Measurements from ENCODE around the gene RPF1.
"Not testable (repeated sequence)": the region's sequence is repeated elsewhere in the genome, so short reads cannot be mapped to it uniquely, and the experiment has no call there.

Gene RPF1, protein sequence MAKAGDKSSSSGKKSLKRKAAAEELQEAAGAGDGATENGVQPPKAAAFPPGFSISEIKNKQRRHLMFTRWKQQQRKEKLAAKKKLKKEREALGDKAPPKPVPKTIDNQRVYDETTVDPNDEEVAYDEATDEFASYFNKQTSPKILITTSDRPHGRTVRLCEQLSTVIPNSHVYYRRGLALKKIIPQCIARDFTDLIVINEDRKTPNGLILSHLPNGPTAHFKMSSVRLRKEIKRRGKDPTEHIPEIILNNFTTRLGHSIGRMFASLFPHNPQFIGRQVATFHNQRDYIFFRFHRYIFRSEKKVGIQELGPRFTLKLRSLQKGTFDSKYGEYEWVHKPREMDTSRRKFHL

DNA sequence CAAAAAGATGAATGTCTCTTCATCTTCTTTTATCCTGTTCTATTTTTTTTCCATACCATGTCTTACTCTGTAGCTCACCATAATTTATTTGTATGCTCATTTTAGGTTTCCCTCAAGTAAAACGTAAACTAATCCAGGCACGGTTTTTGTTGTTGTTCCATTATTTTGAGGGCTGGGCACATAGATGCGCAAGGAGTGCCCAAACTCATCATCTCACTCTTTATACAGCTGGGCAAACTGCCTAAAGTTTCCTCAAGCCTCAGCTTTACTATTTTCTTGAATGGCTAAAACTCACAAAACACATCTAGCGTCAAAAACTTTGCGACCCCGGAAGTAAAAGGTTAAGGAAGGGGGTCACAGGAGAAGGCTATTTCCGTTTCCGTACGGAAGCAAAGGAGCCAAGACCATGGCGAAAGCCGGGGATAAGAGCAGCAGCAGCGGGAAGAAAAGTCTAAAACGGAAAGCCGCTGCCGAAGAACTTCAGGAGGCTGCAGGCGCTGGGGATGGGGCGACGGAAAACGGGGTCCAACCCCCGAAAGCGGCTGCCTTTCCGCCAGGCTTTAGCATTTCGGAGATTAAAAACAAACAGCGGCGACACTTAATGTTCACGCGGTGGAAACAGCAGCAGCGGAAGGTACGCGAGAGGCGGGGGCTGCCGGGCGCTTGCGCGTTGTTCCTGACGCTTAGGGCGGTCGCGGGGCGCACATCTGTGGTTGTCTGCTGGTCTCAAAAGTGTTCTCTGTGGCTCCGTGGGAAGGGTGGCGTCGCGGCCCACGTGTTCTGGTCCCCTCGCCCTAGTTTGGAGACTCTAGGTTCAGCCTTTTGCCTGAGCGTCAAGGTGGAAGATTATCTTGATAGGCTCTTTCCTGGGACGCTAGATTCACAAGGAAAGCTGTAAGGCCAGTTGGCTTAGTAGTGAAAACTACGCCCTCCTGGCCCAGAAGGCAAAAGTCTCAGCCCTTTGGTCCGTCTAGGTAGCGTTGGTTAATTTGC, at the start of gene RPF1:
RPF1 (plus strand) TSS at position 391 of the 993 bp plus-strand sequence; CDS start at position 407, 16 bp downstream.
- peak; percentile 80 to 81 for DNase-seq

DNA sequence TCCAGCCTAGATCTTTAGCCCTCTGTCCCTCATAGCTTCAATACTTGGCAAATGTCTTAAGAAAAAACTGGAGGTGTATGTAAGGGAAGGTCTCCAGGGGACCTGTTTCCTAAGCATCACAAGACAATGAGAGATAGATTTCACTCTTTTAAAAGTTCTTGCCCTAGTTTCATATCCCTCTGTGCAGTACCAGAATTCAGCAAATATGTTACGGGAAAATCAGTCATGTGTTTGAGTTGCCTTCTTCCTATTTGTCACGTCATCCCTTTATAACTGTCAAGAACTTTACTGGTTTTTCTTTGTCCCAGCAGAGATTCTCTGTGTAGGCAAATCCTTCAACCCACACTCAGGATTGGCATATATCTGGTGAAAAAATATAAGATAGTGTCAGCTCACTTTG, 48.5 kb upstream of the RPF1 start:
- DNase-seq, result no peak

DNA sequence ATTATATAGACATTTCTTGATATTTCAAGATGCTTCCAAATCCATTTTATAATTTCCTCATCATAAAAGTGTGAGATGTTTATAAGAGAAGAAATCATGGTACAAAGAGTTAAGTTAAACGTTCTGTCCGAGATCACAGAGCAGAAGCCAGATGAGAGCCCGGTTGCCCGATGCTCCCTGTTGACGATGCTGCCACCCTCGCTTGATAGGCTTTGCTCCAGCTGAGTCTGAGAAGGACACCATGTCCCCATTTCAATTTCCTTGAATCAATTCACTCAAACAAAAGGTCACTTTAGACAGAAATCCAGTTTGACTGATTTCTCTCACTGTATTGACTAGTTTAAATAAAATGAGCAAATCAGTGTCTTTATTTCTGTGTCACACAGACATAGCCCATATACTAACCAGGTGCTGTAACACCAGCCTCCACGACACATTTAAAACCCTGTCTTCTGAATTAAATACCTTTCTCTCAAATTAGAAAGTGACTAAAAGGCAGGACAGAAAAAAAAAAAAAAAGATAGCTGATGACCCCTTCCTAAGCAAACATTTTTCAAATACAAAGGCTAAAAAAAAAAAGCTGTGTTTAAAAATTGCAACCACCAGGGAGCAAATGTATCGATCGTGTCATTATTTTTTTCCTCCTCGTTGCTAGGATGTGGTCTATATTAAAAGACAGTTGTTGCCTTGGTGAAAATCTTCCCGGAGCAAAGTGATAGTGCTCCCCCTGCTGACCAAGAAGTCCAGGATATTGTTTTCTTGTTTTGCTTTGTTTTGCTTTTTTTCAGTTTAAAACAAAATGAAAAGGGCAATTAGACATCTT, 45.6 kb upstream of the RPF1 start:
- peak; percentile 65 to 81 for DNase-seq

DNA sequence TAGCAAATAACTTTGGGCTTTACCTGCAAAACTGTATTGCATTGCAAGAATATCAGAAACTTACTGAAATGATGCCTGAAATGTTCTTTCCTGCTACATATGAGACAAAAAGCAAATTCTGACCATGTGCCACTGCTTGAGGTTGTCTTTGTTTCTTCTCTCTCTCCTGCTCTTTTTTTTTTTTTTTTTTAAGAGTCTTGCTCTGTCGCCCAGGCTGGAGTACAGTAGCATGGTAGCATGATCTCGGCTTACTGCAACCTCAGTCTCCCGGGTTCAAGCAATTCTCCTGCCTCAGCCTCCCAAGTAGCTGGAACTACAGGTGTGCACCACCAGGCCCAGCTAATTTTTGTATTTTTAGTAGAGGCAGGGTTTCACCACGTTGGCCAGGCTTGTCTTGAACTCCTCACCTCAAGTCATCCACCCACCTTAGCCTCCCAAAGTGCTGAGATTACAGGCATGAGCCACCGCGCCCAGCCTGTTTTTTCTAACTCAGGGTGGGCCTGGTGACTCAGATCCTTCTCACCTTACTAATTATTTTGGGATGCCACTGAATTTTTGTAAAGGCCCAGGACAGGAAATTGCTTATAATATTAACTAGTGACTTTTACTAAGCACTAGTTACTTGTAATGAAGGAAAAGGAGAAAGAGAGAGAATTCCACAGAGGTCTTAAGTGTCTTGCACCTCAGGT, 44.8 kb upstream of the RPF1 start:
- DNase-seq, result no peak

DNA sequence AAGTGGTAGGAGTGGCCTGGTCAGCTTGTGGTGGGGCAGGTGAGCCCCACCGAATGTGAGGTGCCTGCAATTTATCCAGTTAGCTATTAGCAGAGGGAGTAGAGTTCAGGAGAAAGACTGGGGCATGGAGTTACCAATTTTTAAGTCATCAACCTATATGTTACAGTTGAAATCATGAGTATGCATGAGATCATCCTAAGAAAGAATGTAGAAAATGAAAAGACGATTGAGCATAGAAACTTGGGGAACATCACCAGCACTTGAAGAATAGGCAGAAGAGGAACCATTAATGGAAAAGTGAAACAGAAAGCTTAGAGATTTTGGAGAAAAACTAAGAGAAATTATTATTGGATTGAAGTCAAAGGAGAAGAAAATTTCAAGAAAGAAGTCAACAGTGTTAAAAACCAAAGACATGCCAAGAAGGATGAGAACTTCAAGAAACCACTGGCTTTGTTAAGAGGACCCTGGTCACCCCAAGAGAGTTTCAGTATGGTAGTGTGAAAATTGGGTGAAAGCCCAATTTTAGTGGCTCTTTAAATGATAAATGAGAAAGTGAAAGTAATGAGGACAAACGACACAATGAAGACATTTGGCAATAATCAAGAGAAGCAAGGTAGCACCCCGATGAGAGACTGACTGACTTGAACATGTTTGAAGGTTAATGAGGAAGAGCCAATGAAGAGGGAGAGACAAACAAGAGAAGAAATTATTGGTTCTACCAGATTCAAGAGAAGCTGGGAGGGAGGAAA, 44.1 kb upstream of the RPF1 start:
- no peak for DNase-seq

DNA sequence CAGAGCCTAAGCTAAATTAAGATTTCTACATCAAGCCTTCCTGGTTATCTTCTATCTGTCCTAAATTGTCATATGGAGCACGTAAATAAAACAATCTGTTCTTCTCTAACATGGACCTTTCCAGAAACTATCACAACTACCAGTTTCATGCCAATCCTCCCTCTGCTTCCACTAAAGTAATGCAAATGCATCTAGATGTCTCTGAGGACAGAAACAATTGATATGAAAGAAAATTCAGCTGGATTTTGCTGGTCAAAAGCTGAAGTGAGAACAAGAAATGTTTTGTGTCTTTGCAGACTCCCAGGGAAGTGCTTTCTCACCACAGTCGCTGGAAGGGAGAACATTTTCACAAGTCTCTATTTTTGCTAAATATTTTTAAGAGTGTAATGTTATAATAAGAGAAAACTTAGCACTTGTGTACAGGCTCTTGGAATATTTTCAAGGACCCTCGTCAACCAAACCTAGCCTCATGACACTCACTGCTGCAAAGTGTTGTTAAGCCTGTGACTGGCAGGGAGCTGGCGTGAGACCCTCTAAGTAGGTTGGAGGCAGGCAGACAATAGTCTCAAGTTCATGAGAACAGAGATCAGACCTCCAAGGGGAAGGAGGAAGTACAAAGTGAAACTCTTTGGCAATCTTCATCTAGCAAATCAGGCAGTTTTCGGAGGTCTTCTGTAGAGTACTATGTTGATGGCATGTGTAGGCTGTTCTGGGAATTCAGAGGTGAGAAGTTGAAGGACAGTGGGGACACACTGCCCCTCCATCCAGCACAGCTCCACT, 42.0 kb upstream of the RPF1 start:
- DNase-seq, result no peak

DNA sequence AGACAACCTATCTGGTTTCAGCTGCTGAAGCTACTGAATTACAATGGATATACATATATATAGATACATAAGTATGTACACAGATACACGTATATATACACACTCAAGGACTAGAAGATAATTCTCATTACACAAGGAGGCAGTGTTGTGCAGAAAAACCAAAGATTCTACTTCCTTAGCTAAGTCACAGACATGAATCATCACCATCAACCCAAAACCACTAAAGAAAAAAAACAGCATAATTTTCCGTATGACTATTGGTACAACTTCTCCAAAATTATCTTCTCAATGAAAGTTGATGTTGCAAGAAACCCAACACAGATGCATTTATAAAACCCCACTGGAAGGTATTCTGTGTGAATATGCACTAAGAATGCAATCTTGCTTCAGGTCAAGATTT, 36.8 kb upstream of the RPF1 start:
- peak; percentile 35 to 64 for DNase-seq

DNA sequence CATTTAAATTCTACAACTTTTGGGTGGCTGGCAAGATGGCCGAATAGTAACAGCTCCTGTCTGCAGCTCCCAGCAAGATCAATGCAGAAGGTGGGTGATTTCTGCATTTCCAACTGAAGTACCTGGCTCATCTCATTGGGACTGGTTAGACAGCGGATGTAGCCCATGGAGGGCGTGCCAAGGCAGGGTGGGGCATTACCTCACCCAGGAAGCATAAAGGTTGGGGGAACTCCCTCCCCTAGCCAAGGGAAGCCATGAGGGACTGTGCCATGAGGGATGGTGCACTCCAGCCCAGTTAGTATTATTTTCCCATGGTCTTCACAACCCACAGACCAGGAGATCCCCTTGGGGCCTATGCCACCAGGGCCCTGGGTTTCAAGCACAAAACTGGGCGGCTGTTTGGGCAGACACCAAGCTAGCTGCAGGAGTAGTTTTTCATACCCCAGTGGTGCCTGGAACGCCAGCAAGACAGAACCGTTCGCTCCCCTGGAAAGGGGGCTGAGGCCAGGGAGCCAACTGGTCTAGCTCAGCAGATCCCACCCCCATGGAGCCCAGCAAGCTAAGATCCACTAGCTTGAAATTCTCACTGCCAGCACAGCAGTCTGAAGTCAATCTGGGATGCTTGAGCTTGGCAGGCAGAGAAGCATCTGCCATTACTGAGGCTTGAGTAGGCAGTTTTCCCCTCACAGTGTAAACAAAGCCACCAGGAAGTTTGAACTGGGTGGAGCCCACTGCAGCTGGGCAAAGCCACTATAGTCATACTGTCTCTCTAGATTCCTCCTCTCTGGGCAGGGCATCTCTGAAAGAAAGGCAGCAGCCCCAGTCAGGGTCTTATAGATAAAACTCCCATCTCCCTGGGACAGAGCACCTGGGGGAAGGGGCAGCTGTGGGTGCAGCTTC, 36.1 kb upstream of the RPF1 start:
- DNase-seq, result not testable (repeated sequence)

DNA sequence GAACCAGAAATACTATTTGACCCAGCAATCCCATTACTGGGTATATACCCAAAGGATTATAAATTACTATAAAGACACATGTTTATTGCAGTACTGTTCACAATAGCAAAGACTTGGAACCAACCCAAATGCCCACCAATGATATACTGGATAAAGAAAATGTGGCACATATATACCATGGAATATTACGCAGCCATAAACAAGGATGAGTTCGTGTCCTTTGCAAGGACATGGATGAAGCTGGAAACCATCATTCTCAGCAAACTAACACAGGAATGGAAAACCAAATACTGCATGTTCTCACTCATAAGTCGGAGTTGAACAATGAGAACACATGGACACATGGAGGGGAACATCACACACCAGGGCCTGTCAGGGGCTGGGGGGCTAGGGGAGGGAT, 30.4 kb upstream of the RPF1 start:
- DNase-seq, result not testable (repeated sequence)

DNA sequence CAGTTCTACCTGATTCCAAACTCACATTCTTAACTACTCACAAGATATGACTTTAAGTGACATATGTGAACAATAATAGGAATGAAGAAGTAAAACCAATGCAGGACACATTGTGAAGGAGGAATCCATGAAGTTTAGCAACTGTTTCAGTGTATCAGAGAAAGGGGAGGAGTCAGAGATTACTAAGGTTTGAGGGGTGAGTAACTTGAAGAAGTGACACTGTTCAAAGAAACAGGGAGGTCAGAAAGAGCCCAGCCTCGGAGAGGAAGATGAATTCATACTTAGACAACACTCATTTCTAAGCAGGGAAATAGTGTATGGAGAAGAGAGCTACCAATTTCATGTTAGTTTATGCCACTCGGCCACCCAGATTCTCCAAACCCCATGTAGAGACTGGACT, 28.2 kb upstream of the RPF1 start:
- no peak for DNase-seq

DNA sequence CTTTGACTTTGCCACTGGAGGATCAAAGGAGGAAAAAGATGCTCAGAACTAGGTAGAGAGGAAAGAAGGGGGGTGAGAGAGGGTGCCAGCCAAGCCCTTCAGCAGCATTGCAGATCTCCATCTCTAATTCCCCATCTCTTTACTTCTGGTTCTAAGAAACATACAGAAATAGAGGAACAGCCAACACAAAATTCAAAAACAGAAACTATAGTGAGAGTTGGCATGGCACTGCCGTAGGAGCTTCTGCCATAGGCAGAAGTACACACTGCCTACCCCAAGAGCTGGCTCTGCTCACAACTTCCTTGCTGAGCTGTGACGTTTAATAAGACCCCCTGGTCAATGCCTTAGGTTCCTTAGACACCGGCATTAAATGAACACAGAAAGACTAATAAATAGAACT, 26.6 kb upstream of the RPF1 start:
- DNase-seq, result no peak

DNA sequence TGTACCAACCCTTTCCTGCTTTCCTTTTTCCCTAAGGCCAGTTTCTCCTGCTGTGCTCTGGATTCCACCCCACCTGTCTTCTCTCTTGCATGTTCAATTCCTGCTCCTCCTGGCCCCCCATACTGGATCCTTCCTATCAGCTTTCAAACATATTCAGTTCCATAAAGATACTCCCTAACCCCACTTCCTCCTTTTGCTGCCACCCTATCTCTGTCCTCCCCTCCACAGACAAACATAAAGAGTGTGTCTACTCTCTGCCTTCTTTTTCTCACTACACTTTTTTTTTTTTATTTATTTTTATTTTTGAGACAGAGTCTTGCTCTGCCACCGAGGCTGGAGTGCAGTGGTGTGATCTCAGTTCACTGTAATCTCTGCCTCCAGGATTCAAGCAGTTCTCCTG, 16.9 kb upstream of the RPF1 start:
- DNase-seq, result no peak

DNA sequence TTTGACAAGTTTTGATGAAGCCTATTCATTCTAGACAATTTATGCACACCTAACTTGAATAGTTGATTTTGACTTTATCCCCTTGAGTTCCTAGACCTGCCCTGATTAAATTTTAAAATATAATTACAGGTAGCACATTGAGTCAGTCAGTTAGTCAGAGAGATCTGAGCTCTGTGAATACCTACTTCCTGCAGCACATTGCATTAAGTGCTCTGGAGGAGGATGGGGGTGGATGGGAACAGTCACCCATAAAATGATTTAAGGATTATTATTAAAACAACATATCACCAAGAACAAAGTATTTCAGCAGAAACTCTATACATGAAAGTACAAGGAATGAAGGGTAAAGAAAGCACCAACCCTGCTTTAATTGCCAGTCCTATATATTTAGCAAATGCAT, 11.8 kb upstream of the RPF1 start:
- no peak for DNase-seq

DNA sequence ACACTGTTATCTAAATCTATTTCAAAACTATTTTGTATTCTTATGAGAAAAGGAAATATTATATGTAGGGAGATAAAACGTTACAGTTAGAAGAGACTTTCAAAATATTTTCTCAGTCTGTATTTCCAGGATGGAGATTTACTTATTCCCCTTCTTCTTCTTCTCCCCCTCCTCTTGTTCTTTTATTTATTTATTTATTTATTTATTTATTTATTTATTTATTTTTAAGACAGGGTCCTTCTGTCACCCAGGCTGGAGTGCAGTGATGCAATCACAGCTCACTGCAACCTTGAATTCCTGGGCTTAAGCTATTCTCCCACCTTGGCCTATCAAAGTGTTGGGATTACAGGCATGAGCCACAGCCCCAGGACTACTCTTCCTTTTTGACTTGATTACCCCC, 2.8 kb upstream of the RPF1 start:
- no peak for DNase-seq

DNA sequence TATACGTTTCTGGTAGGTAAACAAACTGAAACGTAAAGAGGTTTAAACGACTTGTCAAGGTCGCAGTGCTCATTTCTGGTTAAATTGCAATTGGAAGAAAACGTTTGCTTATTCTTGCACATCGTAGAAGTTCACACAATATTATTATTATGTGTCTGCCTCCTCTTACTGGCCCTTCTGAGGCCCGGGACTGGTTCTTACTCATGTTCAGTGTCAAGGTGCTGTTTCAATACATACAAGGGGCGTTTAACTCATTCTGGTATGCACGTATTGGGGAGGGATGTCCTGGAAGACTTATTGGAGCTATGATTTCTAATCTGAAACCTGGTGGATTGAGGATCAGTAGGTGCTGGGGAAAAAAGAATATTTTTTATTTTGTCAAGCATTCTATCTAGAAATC, 932 bp downstream of the RPF1 start:
- DNase-seq, result peak in 1 of 2 experiments; percentile 27

DNA sequence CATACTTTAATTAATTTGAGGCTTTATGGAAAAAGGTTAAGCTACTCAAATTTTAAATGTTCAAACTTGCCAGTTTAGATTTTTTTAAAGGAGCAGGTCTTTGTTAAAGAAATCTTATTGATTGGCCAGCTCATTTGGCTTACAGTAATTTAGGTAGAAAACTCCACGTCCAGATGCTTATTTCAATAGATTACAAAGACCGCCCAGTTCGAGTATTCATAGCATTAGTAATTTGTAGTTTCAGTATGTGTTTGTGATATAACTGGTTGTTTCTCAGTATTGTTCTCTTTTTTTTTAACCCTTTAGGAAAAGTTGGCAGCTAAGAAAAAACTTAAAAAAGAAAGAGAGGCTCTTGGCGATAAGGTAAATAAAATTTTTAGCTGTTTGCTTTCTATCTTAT, 1.6 kb downstream of the RPF1 start:
- DNase-seq, result no peak

DNA sequence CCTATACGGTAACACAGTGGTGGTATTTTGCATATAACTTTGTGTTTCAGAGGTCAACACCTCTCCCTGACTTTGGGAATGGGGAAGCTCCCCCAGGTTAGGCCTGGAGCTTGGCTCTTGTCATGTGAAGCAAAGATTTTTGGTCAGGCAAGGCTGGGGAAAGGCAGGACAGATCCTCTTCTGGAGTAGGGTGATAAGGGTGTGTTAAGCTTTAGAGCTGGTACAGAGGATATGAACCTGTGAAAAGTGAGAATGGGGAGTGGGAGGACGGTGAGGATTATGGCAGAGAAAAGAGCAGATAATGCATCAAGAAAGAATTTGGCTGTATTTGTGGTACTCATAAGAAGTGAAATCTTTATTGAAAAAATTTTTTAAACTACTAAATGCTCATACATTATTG, 2.3 kb downstream of the RPF1 start:
- DNase-seq, result no peak

DNA sequence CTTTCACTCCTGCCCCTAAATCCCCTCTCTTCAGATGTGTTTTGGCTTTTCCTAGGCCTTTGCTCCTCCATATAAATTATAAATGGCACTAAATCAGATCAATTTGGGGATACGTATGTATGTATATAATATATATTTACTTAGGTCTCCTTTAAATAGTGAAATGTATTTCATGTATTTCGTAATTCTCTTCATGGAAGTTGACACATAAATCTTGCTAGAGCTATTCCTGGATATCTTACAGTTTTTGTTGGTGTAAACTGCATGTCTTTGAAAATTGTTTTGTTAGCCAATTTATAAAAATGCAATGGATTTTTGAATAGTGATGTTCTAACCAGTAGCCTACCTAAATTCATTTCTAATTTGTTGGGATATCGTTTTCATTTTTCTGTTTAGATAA, 9.0 kb downstream of the RPF1 start:
- DNase-seq, result no peak

DNA sequence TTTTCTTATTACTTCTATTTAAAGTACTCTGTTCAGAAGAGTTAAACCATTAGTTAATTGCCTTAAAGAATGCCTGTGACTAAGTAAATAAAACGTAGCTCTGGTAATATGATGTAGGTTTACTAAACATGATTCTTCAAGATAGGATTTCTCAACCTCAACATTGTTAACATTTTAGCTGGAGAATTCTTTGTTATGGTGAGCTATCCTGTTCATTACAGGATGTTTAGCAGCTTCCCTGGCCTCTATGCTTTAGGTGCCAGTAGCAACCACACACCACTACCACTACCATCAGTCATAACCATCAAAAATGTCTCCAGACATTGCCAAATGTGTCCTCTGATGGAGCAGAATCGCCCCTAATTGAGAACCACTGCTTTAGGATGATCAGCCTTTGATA, 10.7 kb downstream of the RPF1 start:
- DNase-seq, result no peak

DNA sequence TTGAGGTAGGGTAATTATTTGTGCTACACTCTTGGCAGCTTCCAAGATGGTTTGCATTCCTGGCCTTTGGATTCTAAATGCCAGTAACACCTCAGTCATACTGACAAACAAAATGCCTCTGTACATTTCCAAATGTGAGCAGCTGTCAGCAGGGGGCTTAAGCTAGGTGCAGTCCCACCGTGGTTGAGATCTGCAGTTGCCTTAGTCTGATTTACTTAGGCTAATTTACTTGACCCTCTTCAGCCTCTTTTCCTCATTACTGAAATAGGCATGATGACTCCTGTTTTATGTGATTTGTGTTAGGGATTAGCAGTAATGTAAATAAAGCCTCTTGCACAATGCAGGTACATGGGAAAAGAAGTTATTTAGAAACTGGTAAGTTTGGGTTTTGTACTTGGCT, 13.7 kb downstream of the RPF1 start:
- no peak for DNase-seq
